Memory B cell (primary cell): ENCODE measurements around the gene ATP11A.
"Not testable (repeated sequence)": the region's sequence is repeated elsewhere in the genome, so short reads cannot be mapped to it uniquely, and the experiment has no call there.

Source experiments
- ATAC-seq: fragments of 150-1000 bp; cut with Tn5 transposase; 2 replicates; pipeline ENCODE4 v1.10.0; 2021; ENCODE audit warnings: low read depth, mild to moderate bottlenecking, moderate library complexity
- DNase-seq, 2 donors: peaks; one replicate each; pipeline ENCODE4 v3.0.0; 2022; ENCODE audit warnings: low spot score in 2 of 2
- H3K27ac Mint-ChIP-seq: one replicate; pipeline ENCODE4 v1.8.0; 2022; ENCODE audit warnings: mild to moderate bottlenecking, moderate library complexity, mixed read lengths
- H3K27me3 Mint-ChIP-seq: one replicate; pipeline ENCODE4 v1.8.0; 2022; ENCODE audit warnings: mixed read lengths
- H3K36me3 Mint-ChIP-seq: one replicate; pipeline ENCODE4 v1.8.0; 2022; ENCODE audit warnings: mild to moderate bottlenecking, mixed read lengths
- H3K4me1 Mint-ChIP-seq: one replicate; pipeline ENCODE4 v1.8.0; 2022; ENCODE audit warnings: mixed read lengths
- H3K4me3 Mint-ChIP-seq: one replicate; pipeline ENCODE4 v1.8.0; 2022; ENCODE audit warnings: mild to moderate bottlenecking, moderate library complexity, mixed read lengths
- H3K9me3 Mint-ChIP-seq: one replicate; pipeline ENCODE4 v1.8.0; 2022; ENCODE audit warnings: mixed read lengths

Gene ATP11A

DNA sequence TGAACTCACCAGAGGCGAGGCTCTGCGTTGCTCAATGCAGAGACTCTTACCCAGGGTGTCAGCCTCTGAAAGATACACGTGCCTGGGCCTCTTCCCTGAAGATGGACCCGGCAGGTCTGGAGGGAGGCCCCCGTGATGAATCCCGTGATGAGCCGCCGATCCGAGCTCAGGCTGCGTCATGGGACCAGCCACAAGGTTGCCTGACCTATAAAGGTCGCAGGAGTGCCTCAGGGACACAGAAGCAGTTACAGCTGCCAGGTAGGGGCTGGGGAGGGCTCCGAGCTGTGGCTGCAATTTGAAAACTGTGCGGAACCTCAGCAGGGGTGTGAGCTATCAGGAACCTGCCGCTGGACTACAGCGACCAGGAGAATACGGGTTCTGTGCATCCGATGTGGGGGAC lies 10.5 kb upstream of the ATP11A start:
- H3K4me3 Mint-ChIP-seq, result no peak overlapping the region
- H3K36me3 Mint-ChIP-seq, result no peaks in the 10 kb centered on the region
- H3K4me1 Mint-ChIP-seq, result no peaks in the 10 kb centered on the region
- no peak overlapping the region for H3K27ac Mint-ChIP-seq
- no peak for DNase-seq
- ATAC-seq, result no peak
- peaks cover 9% of the 10 kb centered on the region for H3K27me3 Mint-ChIP-seq
- no peaks in the 10 kb centered on the region for H3K9me3 Mint-ChIP-seq

DNA sequence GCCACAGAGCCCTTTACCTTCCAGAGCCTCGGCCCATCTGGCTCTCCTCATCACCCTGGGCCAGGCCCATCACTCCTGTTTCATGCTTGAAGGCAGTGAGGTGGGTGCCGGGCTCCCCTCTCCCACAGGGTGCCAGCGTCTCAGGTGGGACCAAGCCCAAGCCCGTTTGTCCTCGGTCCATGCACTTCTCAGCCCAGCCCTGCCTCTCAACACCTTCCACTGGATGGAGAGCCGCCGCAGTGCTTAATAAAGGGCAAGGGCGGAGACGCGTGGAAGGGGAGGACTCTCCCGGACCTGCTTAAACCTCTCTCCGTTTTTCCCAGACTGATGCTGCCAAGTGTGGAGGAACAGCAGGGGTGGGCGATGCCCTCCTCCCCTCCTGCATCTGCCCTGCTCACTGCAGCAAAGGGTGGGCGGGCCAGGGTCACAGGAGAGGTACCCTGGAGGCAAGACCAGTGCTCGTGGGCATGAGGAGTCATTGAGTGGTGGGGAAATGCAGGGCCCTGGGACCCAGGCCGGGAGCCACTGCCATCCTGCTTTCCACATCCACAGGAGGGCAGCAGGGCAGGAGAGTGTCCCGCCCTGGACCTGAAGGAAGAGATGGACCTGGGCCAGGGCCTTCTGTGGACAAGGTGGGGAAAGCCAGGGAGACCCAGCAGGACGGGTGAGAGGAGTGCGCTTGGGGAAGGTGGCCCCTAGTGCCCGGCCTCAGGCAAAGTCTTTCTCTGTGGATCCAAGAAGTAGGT lies 9.7 kb upstream of the ATP11A start:
- Mint-ChIP-seq H3K9me3 (no peaks in the 10 kb centered on the region), H3K4me1 (no peaks in the 10 kb centered on the region), H3K27ac (no peak overlapping the region), H3K27me3 (peaks cover 9% of the 10 kb centered on the region), H3K4me3 (no peak overlapping the region), H3K36me3 (no peaks in the 10 kb centered on the region)
- DNase-seq (no peak), ATAC-seq (no peak)

DNA sequence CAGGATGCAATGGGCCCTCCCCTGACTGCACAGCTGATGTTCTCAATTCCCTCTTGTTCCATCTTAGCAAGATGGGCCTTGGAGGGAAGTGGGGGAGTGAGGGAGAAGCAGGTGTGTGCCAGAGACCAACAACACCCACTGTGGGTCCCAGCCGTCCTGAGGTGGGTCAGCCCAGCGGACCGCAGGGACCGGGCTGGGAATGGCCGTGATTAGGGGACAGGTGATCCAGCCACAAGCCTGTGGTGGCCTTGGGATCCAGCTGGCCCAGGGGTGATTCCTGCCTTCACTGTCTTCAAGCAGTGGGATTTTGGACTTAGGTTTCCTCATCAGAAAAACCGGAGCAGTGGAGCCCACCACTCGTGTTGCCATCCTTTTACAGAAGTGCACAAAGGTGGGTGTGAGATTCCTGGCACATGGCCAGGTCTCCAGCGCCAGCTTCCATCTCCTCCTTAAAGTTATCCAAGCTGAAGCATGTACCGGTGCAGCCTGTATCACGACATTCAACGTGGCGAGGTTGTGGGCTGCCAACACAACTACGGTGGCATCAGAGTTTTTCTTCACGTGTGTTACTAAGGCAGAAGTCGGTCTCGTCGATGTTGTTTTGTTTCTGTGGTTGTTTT lies 9.0 kb upstream of the ATP11A start:
- H3K9me3 Mint-ChIP-seq, result no peaks in the 10 kb centered on the region
- H3K4me3 Mint-ChIP-seq, result no peak overlapping the region
- ATAC-seq (no peak), DNase-seq (no peak)
- no peak overlapping the region for H3K27ac Mint-ChIP-seq
- H3K27me3 Mint-ChIP-seq, result peaks cover 9% of the 10 kb centered on the region
- H3K4me1 Mint-ChIP-seq, result no peaks in the 10 kb centered on the region
- no peaks in the 10 kb centered on the region for H3K36me3 Mint-ChIP-seq

GRCh38 chr13:112683581-112683980 lies 6.3 kb upstream of the ATP11A start:
- no peaks in the 10 kb centered on the region for H3K27me3 Mint-ChIP-seq
- no peak overlapping the region for H3K4me3 Mint-ChIP-seq
- ATAC-seq (no peak), DNase-seq (no peak)
- no peak overlapping the region for H3K27ac Mint-ChIP-seq
- peaks cover 4% of the 10 kb centered on the region for H3K4me1 Mint-ChIP-seq
- no peaks in the 10 kb centered on the region for H3K9me3 Mint-ChIP-seq
- H3K36me3 Mint-ChIP-seq, result no peaks in the 10 kb centered on the region

- Mint-ChIP-seq H3K4me3 (no peak overlapping the region), H3K9me3 (no peaks in the 10 kb centered on the region), H3K27ac (no peak overlapping the region), H3K36me3 (no peaks in the 10 kb centered on the region), H3K4me1 (peaks cover 9% of the 10 kb centered on the region), H3K27me3 (no peaks in the 10 kb centered on the region)
- DNase-seq, result no peak
- no peak for ATAC-seq
These were observed 5.6 kb upstream of the ATP11A start for GRCh38 chr13:112684071-112684845.

DNA sequence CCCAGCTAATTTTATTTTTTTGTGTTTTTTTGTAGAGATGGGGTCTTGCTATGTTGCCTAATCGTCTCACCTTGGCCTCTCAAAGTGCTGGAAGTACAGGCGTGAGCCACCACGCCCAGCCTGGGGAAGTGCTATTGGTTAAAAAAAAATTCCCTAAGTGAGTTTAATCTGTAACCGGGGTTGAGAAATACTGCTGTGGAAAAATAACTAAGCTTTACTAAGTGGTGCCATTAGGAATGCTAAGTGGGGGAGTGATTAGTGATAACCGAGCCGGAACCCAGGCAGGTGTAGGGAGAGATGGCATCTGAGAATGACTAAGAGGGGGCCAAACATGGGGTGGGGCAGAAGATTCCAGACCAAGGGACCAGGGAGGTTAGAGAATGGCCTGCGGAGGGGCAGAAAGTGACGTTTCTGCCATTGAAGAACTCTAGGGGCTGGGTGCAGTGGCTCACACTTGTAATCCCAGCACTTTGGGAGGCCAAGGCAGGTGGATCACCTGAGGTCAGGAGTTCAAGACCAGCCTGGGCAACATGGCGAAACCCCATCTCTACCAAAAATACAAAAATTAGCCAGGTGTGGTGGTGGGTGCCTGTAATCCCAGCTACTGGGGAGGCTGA lies 4.5 kb upstream of the ATP11A start:
- H3K36me3 Mint-ChIP-seq, H3K9me3 Mint-ChIP-seq, ATAC-seq, H3K27me3 Mint-ChIP-seq, H3K4me1 Mint-ChIP-seq, H3K4me3 Mint-ChIP-seq, DNase-seq: not testable (repeated sequence)
- peak overlapping the region; percentile 14 for H3K27ac Mint-ChIP-seq

DNA sequence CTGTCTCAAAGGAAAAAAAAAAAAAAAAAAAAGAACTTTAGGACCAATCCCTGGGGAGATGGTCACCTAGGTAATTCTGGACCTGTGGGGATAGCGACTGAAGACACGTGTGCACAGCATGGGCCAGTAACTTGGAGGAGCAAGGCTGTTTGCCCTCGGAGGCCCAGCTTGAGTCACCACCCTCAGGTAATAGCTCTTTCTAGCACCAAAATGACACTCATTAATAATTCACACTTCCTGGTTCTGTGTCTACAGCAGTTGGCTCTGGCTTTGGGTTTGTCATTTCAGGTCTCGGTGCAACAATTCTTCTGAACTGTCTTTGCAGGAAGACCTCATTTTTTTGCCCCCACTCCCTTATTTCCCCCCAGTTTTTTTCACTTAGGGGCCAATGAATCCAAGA lies 3.9 kb upstream of the ATP11A start:
- DNase-seq (no peak), ATAC-seq (no peak)
- Mint-ChIP-seq H3K27ac (peak overlapping the region; percentile 14), H3K4me3 (no peak overlapping the region), H3K4me1 (peaks cover 12% of the 10 kb centered on the region), H3K9me3 (no peaks in the 10 kb centered on the region), H3K27me3 (no peaks in the 10 kb centered on the region), H3K36me3 (no peaks in the 10 kb centered on the region)

- Mint-ChIP-seq H3K27ac (no peak overlapping the region), H3K27me3 (no peaks in the 10 kb centered on the region), H3K9me3 (no peaks in the 10 kb centered on the region), H3K4me1 (peaks cover 13% of the 10 kb centered on the region), H3K36me3 (no peaks in the 10 kb centered on the region), H3K4me3 (no peak overlapping the region)
- ATAC-seq, result no peak
- no peak for DNase-seq
These were observed 3.5 kb upstream of the ATP11A start for GRCh38 chr13:112686364-112686763.

- ATAC-seq (no peak), DNase-seq (no peak)
- H3K27me3 Mint-ChIP-seq, result no peaks in the 10 kb centered on the region
- H3K4me3 Mint-ChIP-seq, result no peak overlapping the region
- peaks cover 18% of the 10 kb centered on the region for H3K4me1 Mint-ChIP-seq
- H3K9me3 Mint-ChIP-seq, result no peaks in the 10 kb centered on the region
- no peaks in the 10 kb centered on the region for H3K36me3 Mint-ChIP-seq
- no peak overlapping the region for H3K27ac Mint-ChIP-seq
These were observed 2.9 kb upstream of the ATP11A start for GRCh38 chr13:112686987-112687386.

DNA sequence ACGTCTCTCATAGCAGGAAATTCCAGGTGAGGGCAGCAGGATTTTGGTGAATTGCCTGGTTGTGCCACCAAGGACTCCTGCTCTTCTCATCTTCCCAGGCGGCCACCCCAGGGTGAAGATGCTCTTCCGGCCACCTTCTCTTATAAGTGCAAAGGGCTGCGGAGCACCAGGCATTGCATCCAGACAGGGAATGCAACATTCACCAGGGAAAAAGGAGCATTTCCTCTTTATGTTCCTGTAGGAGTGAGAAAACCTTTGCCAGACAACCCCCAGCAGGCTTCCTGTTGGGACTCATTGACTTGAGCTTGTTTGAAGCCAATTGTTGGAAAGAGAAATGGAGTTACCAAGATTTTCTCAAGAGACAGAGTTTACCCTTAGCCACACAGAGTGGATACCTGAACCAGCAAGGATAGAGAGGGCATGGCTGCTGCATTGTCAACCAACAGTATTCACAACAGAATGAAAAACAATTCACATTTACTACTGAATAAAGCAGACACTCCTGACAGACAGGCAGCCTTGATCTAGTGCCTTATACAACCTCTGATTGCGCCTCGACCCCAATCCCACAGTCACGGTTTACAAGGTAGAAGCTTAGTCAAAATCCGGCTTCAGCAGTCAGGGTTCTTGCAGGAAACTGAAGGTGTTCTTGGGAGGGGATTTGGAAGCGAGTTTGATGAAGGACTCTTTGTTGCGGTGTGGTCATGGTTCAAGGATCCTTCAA lies 1.8 kb upstream of the ATP11A start:
- no peak for ATAC-seq
- H3K27me3 Mint-ChIP-seq, result no peaks in the 10 kb centered on the region
- peak overlapping the region; percentile 67 for H3K27ac Mint-ChIP-seq
- peaks cover 22% of the 10 kb centered on the region for H3K4me1 Mint-ChIP-seq
- H3K9me3 Mint-ChIP-seq, result no peaks in the 10 kb centered on the region
- no peaks in the 10 kb centered on the region for H3K36me3 Mint-ChIP-seq
- DNase-seq, result no peak
- H3K4me3 Mint-ChIP-seq, result peak overlapping the region; percentile 89

- Mint-ChIP-seq H3K9me3 (no peaks in the 10 kb centered on the region), H3K36me3 (no peaks in the 10 kb centered on the region), H3K4me1 (peaks cover 26% of the 10 kb centered on the region), H3K27me3 (no peaks in the 10 kb centered on the region), H3K27ac (peak overlapping the region; percentile 67), H3K4me3 (peak overlapping the region; percentile 89)
- no peak for ATAC-seq
- DNase-seq, result no peak
These were observed 1.1 kb upstream of the ATP11A start for GRCh38 chr13:112688560-112689302.

GRCh38 chr13:112690283-112690929 lies 568 bp downstream of the ATP11A start:
- ATAC-seq (peak; percentile 20), DNase-seq (peak; percentile 9 to 27)
- peak overlapping the region; percentile 81 for H3K4me3 Mint-ChIP-seq
- no peaks in the 10 kb centered on the region for H3K36me3 Mint-ChIP-seq
- peaks cover 30% of the 10 kb centered on the region for H3K4me1 Mint-ChIP-seq
- no peaks in the 10 kb centered on the region for H3K27me3 Mint-ChIP-seq
- peak overlapping the region; percentile 45 for H3K27ac Mint-ChIP-seq
- H3K9me3 Mint-ChIP-seq, result no peaks in the 10 kb centered on the region

DNA sequence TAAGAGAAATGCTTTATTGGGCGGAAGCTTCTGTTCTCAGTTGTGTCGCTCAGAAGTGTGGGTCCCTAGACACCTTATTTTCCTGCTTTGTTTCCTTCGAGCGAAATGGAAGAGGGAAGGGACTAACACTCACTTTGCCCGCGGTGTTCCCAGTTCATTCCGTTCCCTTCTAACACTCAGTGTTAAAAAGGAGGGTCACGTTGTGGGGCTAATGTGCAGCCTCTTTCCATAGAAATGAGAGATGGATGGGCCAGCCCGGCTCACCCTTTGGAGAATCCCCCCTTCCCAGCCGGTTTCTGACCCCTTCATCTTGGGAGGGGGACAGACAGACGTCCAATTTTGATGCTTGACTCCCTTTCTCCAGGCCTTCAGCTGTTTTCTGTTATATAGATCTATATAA lies 2.3 kb downstream of the ATP11A start:
- H3K4me1 Mint-ChIP-seq, result peaks cover 28% of the 10 kb centered on the region

More for the DNA sequence above, 2.3 kb downstream of the ATP11A start:
- ATAC-seq, result no peak
- Mint-ChIP-seq H3K27me3 (no peaks in the 10 kb centered on the region), H3K36me3 (peaks cover 5% of the 10 kb centered on the region), H3K9me3 (no peaks in the 10 kb centered on the region), H3K4me3 (peak overlapping the region; percentile 81), H3K27ac (no peak overlapping the region)
- DNase-seq, result no peak
